HCT116 (cell line): ENCODE results near the gene CRHR2. TPM values are rescaled to one million over a fixed set of nuclear protein-coding genes. Genes with fewer than 3 reads are reported as not detected.

ENCODE experiments used
- ATAC-seq: fragments of 200-7000 bp; cut with Tn5 transposase; 2 replicates; pipeline ENCODE4 v1.9.1; 2020; ENCODE audit warnings: mild to moderate bottlenecking, moderate library complexity
- BruUV-seq: library from RNA; stranded (reverse); fragments of 400-500 nt; replicated peaks from 2 replicates; lab custom pipeline; 2021; lab: Mats Ljungman, UMichigan
- CTCF ChIA-PET: fragments of 300-600 bp; sonication (Branson Sonifier 250); formaldehyde crosslinking; loops from one replicate; lab custom pipeline; 2021; ENCODE audit warnings: antibody characterized with exemption; lab: Charles Lee
- POLR2A ChIA-PET: fragments of 300-600, 350-600 bp; sonication (Branson Sonifier 250); formaldehyde crosslinking; loops from one replicate; lab custom pipeline; 2021; ENCODE audit warnings: antibody characterized with exemption; lab: Charles Lee
- RAD21 ChIA-PET, 2 experiments: fragments of 300-600 bp; sonication (Branson Sonifier 250); formaldehyde crosslinking; loops; one replicate each; lab custom pipeline; 2023; ENCODE audit warnings: low total read pairs in 2 of 2; ENCODE audit not compliant: uncharacterized antibody in 2 of 2, unreplicated experiment in 2 of 2, low non-redundant PET in 1 of 2; lab: Charles Lee
- DNase-seq: peaks from one replicate; pipeline ENCODE4 v3.0.0-alpha.2; 2010; ENCODE audit warnings: low read depth, low spot score
- H2AFZ ChIP-seq: fragments of 200-600 bp; shearing (Covaris generic), sonication (generic); 2 replicates; pipeline ENCODE4 v1.6.1; 2017; ENCODE audit warnings: low read depth, mixed run types, mixed read lengths, antibody characterized with exemption, low read length; ENCODE audit not compliant: poor library complexity, severe bottlenecking
- H3K27ac ChIP-seq: 2 replicates; pipeline ENCODE4 v1.5.1; 2012; ENCODE audit warnings: low read depth, low read length
- H3K27me3 ChIP-seq: fragments of 200-600 bp; sonication (generic); 2 replicates; pipeline ENCODE4 v1.6.1; 2016; ENCODE audit warnings: mixed run types, low read length, mixed read lengths; ENCODE audit not compliant: insufficient read depth
- H3K36me3 ChIP-seq, 2 experiments: fragments of 200-500 bp in 1 of 2; fragments of 200-600 bp in 1 of 2; sonication (Bioruptor generic) in 1 of 2; sonication (generic) in 1 of 2; 2 replicates each; pipeline versions ENCODE4 v1.5.1 to v1.6.1; 2014 to 2016; ENCODE audit warnings: low read length in 2 of 2, inconsistent platforms in 1 of 2, mixed read lengths in 1 of 2, mixed run types in 1 of 2; ENCODE audit not compliant: insufficient read depth in 2 of 2, control insufficient read depth in 1 of 2
- H3K4me1 ChIP-seq, 2 experiments: fragments of 200-600 bp in 1 of 2; sonication (generic) in 1 of 2; 2 replicates each; pipeline versions ENCODE4 v1.5.1 to v1.6.1; 2012 to 2017; ENCODE audit warnings: low read length in 2 of 2, inconsistent platforms in 1 of 2, mild to moderate bottlenecking in 1 of 2, mixed read lengths in 1 of 2, mixed run types in 1 of 2, moderate library complexity in 1 of 2; ENCODE audit not compliant: insufficient read depth in 2 of 2, control insufficient read depth in 1 of 2
- H3K4me2 ChIP-seq: fragments of 200-600 bp; sonication (generic); 2 replicates; pipeline ENCODE4 v1.6.1; 2017; ENCODE audit warnings: mixed run types, low read length, mixed read lengths
- H3K4me3 ChIP-seq, 2 experiments: fragments of 200-600 bp in 1 of 2; sonication (generic) in 1 of 2; replicated peaks in 1 of 2; 2 replicates each; pipeline ENCODE4 v1.5.1; 2011 to 2016; ENCODE audit warnings: low read length in 2 of 2, control low read depth in 1 of 2, low read depth in 1 of 2, mild to moderate bottlenecking in 1 of 2, mixed read lengths in 1 of 2, mixed run types in 1 of 2
- H3K79me2 ChIP-seq: fragments of 200-600 bp; sonication (generic); 2 replicates; pipeline ENCODE4 v1.6.1; 2017; ENCODE audit warnings: mild to moderate bottlenecking, mixed run types, low read length, moderate library complexity, mixed read lengths; ENCODE audit not compliant: insufficient read depth
- H3K9ac ChIP-seq: fragments of 200-600 bp; sonication (generic); 2 replicates; pipeline ENCODE4 v1.6.1; 2016; ENCODE audit warnings: low read length, mixed read lengths
- H3K9me2 ChIP-seq: fragments of 200-600 bp; sonication (generic), shearing (Covaris generic); 2 replicates; pipeline ENCODE4 v1.6.1; 2017; ENCODE audit warnings: mixed run types, mild to moderate bottlenecking, moderate library complexity; ENCODE audit not compliant: insufficient read depth
- H3K9me3 ChIP-seq, 2 experiments: fragments of 200-500 bp in 1 of 2; fragments of 200-600 bp in 1 of 2; sonication (Bioruptor generic) in 1 of 2; sonication (generic) in 1 of 2; 2 replicates each; pipeline ENCODE4 v1.6.1; 2014 to 2017; ENCODE audit warnings: low read length in 2 of 2, mixed read lengths in 2 of 2, inconsistent platforms in 1 of 2, low read depth in 1 of 2, mild to moderate bottlenecking in 1 of 2, mixed run types in 1 of 2, moderate library complexity in 1 of 2; ENCODE audit not compliant: control insufficient read depth in 1 of 2, insufficient read depth in 1 of 2
- H4K20me1 ChIP-seq: fragments of 200-600 bp; sonication (generic), shearing (Covaris generic); 2 replicates; pipeline ENCODE4 v1.6.1; 2017; ENCODE audit warnings: mixed run types, mild to moderate bottlenecking, moderate library complexity; ENCODE audit not compliant: insufficient read depth
- CBX3 ChIP-seq: IDR thresholded peaks from 2 replicates; pipeline ENCODE4 v1.6.1; 2012; ENCODE audit warnings: low read depth
- EGR1 ChIP-seq: IDR thresholded peaks from 2 replicates; pipeline ENCODE4 v1.6.1; 2012; ENCODE audit warnings: low read depth
- ELF1 ChIP-seq: IDR thresholded peaks from 2 replicates; pipeline ENCODE4 v1.6.1; 2012; ENCODE audit warnings: low read depth, borderline replicate concordance
- EZH2 ChIP-seq: fragments of 200-600 bp; sonication (generic); IDR thresholded peaks from 2 replicates; pipeline ENCODE4 v1.6.1; 2017; ENCODE audit warnings: antibody characterized with exemption, mixed run types
- EZH2phosphoT487 ChIP-seq: fragments of 200-600 bp; IDR thresholded peaks from 2 replicates; pipeline ENCODE4 v1.6.1; 2018; ENCODE audit warnings: antibody characterized with exemption, borderline replicate concordance
- FOSL1 ChIP-seq: IDR thresholded peaks from 2 replicates; pipeline ENCODE4 v1.6.1; 2012; ENCODE audit warnings: low read depth
- JUND ChIP-seq: IDR thresholded peaks from 2 replicates; pipeline ENCODE4 v1.6.1; 2012
- POLR2A ChIP-seq: IDR thresholded peaks from 2 replicates; pipeline ENCODE4 v1.7.0; 2011; ENCODE audit warnings: borderline replicate concordance; ENCODE audit not compliant: insufficient read depth, insufficient read length; ENCODE audit errors: extremely low read depth
- POLR2AphosphoS5 ChIP-seq: IDR thresholded peaks from 2 replicates; pipeline ENCODE4 v1.6.1; 2011; ENCODE audit warnings: mild to moderate bottlenecking, low read depth, low read length, moderate library complexity
- SP1 ChIP-seq: IDR thresholded peaks from 2 replicates; pipeline ENCODE4 v1.6.1; 2012; ENCODE audit warnings: low read depth
- SRF ChIP-seq: IDR thresholded peaks from 2 replicates; pipeline ENCODE4 v1.6.1; 2012; ENCODE audit warnings: low read depth
- TCF7L2 ChIP-seq: IDR thresholded peaks from 2 replicates; pipeline ENCODE4 v1.7.0; 2011; ENCODE audit warnings: borderline replicate concordance, inconsistent platforms; ENCODE audit not compliant: insufficient read depth, insufficient read length; ENCODE audit errors: extremely low read depth
- YY1 ChIP-seq: IDR thresholded peaks from 2 replicates; pipeline ENCODE4 v1.6.1; 2011; ENCODE audit warnings: low read length, low read depth, moderate library complexity, mild to moderate bottlenecking; ENCODE audit not compliant: insufficient replicate concordance; ENCODE audit errors: extremely low read depth
- ZFX ChIP-seq: fragments of 450-650 bp; IDR thresholded peaks from 2 replicates; pipeline ENCODE4 v1.6.1; 2017
- ZNF274 ChIP-seq: fragments of 200-500 bp; sonication (Bioruptor generic); IDR thresholded peaks from 2 replicates; pipeline ENCODE4 v1.6.1; 2014; ENCODE audit warnings: mild to moderate bottlenecking, low read depth, low read length, inconsistent platforms
- intact Hi-C: fragments of 100-400 bp; cut with micrococcal nuclease; formaldehyde crosslinking; loops from 2 replicates; pipeline ENCODE4 v1.10.0; 2022
- total RNA-seq: library from RNA; stranded (reverse); gene quantifications from one replicate; pipeline ENCODE4 v1.2.1, GENCODE V29; 2021; ENCODE audit not compliant: unreplicated experiment
- TF ChIP-seq, protein P1 (sequence below): IDR thresholded peaks from 2 replicates; pipeline ENCODE4 v1.6.1; 2012
- TF ChIP-seq, protein P2 (sequence below): IDR thresholded peaks from 2 replicates; pipeline ENCODE4 v1.6.1; 2011; ENCODE audit warnings: mild to moderate bottlenecking, low read length, moderate library complexity; ENCODE audit not compliant: insufficient replicate concordance; ENCODE audit errors: extremely low read depth
- TF ChIP-seq, protein P3 (sequence below): IDR thresholded peaks from 2 replicates; pipeline ENCODE4 v1.6.1; 2012

Gene CRHR2
- total RNA-seq, 1 experiment from 2014 or later = not detected

DNA sequence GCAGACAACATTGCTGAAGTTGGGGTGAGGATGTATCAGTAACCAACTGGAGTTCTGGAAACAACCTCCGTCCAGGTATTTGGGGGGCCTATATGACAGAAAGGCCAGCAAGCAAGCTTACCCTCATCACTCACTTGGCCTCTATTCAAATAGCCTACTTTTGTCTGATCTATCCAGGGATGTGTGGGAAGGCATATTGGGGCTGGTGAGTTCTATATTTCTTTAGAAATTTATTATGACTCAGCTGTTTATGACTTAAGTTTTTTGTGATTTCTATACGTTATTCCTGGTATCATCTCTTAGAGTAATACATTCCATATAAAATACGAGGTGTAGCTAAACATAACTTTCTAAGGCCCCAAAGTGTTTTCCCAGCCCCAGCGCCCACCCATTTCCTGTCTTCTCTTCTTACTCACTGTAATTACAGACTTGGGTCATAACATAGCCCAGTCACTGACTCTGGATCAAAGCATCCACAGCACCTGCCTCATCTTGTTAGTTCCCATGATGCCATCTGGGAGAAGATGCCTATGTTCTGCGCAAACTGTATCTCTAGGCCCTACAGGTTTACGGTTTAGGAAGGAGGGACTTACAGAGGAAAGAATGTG lies 69.5 kb downstream of the CRHR2 start:
- H3K4me3 ChIP-seq = no peak overlapping the region
- ChIA-PET RAD21 (no interaction called here), POLR2A (no interaction called here), CTCF (no interaction called here)
- DNase-seq = no peak
- H3K27me3 ChIP-seq = no peaks in the 10 kb centered on the region
- no peaks in the 10 kb centered on the region for H3K9me3 ChIP-seq
- ATAC-seq = no peak
- H3K9ac ChIP-seq = no peak overlapping the region
- H3K4me2 ChIP-seq = no peak overlapping the region
- peaks cover 74% of the 10 kb centered on the region in 2 experiments for H3K36me3 ChIP-seq
- no peak overlapping the region for H3K27ac ChIP-seq
- TF ChIP-seq YY1 = no peak
- TF ChIP-seq, protein P1, sequence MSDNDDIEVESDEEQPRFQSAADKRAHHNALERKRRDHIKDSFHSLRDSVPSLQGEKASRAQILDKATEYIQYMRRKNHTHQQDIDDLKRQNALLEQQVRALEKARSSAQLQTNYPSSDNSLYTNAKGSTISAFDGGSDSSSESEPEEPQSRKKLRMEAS = no peak
- TF ChIP-seq EZH2phosphoT487 = no peak
- TF ChIP-seq JUND = no peak
- TF ChIP-seq ZFX = no peak
- TF ChIP-seq ELF1 = no peak
- no peak for TF ChIP-seq FOSL1
- TF ChIP-seq CBX3 = no peak
- no peak for TF ChIP-seq SP1
- TF ChIP-seq, protein P2, sequence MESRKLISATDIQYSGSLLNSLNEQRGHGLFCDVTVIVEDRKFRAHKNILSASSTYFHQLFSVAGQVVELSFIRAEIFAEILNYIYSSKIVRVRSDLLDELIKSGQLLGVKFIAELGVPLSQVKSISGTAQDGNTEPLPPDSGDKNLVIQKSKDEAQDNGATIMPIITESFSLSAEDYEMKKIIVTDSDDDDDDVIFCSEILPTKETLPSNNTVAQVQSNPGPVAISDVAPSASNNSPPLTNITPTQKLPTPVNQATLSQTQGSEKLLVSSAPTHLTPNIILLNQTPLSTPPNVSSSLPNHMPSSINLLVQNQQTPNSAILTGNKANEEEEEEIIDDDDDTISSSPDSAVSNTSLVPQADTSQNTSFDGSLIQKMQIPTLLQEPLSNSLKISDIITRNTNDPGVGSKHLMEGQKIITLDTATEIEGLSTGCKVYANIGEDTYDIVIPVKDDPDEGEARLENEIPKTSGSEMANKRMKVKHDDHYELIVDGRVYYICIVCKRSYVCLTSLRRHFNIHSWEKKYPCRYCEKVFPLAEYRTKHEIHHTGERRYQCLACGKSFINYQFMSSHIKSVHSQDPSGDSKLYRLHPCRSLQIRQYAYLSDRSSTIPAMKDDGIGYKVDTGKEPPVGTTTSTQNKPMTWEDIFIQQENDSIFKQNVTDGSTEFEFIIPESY = no peak
- no peak for TF ChIP-seq ZNF274
- TF ChIP-seq TCF7L2 = no peak
- TF ChIP-seq, protein P3, sequence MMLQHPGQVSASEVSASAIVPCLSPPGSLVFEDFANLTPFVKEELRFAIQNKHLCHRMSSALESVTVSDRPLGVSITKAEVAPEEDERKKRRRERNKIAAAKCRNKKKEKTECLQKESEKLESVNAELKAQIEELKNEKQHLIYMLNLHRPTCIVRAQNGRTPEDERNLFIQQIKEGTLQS = no peak
- no peak for TF ChIP-seq POLR2AphosphoS5
- no peak for TF ChIP-seq EGR1
- TF ChIP-seq EZH2 = no peak
- no peak for TF ChIP-seq POLR2A
- TF ChIP-seq SRF = no peak
- peaks cover 2% of the 10 kb centered on the region; the same call in 1 of the 2 replicates for H4K20me1 ChIP-seq
- no peaks in the 10 kb centered on the region for H3K4me1 ChIP-seq
- H2AFZ ChIP-seq = no peak overlapping the region
- H3K79me2 ChIP-seq = peaks cover 96% of the 10 kb centered on the region
- H3K9me2 ChIP-seq = no peaks in the 10 kb centered on the region
- intact Hi-C loops = no loop called here
- BruUV-seq = no TSS peak
